Colonic mucosa (tissue), 4 donors: ENCODE data around the gene PRKCQ. TPM values are rescaled to one million over a fixed set of nuclear protein-coding genes. Genes with fewer than 3 reads are reported as not detected.

Experiments
- DNase-seq: peaks from one replicate; pipeline ENCODE4 v3.0.0-alpha.2; 2020
- H3K27ac ChIP-seq: fragments of 200-600 bp; one replicate; pipeline ENCODE4 v1.8.0; 2021
- H3K27me3 ChIP-seq: fragments of 200-600 bp; one replicate; pipeline ENCODE4 v1.8.0; 2021
- H3K36me3 ChIP-seq: fragments of 200-600 bp; one replicate; pipeline ENCODE4 v1.8.0; 2021
- H3K4me1 ChIP-seq: fragments of 200-600 bp; one replicate; pipeline ENCODE4 v1.8.0; 2021; ENCODE audit warnings: mild to moderate bottlenecking
- H3K4me3 ChIP-seq: fragments of 200-600 bp; one replicate; pipeline ENCODE4 v1.8.0; 2021
- H3K9ac ChIP-seq, 2 donors: one replicate each; pipeline ENCODE4 v1.7.0; 2013; ENCODE audit warnings: control low read depth in 2 of 2, low read depth in 2 of 2, low read length in 2 of 2
- H3K9me3 ChIP-seq: fragments of 200-600 bp; one replicate; pipeline ENCODE4 v1.8.0; 2021
- CTCF ChIP-seq: fragments of 200-600 bp; IDR thresholded peaks from one replicate; pipeline ENCODE4 v1.8.0; 2022; ENCODE audit warnings: antibody characterized with exemption, mild to moderate bottlenecking
- intact Hi-C: fragments of 100-400 bp; cut with DNase I; formaldehyde crosslinking; loops from one replicate; pipeline ENCODE4 v1.14.1; 2022
- total RNA-seq, 2 donors: library from RNA; stranded (reverse); fragmentation: NEBNext Ultra II Directional in 1 of 2; extraction: Animal tissue kit (Norgen Biotek cat#: 25700) in 1 of 2; gene quantifications; one replicate each; pipeline ENCODE4 v1.2.1, GENCODE V29; 2021
- donor health status: healthy.
- donor health status: DM: no; HTN: no; CAD: no.
- donor health status: DM: no; HTN: no; CAD: no.

Gene PRKCQ
- total RNA-seq, 2 donors from 2014 or later: 0.93 to 0.94 TPM

GRCh38 chr10:6595499-6595898 lies 15.4 kb upstream of the PRKCQ start:
- no peak for DNase-seq
- TF ChIP-seq CTCF: no peak
- Histone ChIP-seq H3K9ac (no peak overlapping the region), H3K4me3 (no peak overlapping the region), H3K27ac (no peak overlapping the region), H3K9me3 (no peaks in the 10 kb centered on the region), H3K36me3 (no peaks in the 10 kb centered on the region), H3K27me3 (no peaks in the 10 kb centered on the region), H3K4me1 (no peaks in the 10 kb centered on the region)
- intact Hi-C loops: no loop called here

- Histone ChIP-seq H3K4me3 (no peak overlapping the region), H3K9me3 (no peaks in the 10 kb centered on the region), H3K9ac (no peak overlapping the region), H3K36me3 (no peaks in the 10 kb centered on the region), H3K27ac (no peak overlapping the region), H3K27me3 (no peaks in the 10 kb centered on the region), H3K4me1 (no peaks in the 10 kb centered on the region)
- intact Hi-C loops: no loop called here
- TF ChIP-seq CTCF: no peak
- DNase-seq: no peak
These were observed 13.2 kb upstream of the PRKCQ start for GRCh38 chr10:6593241-6593671.

GRCh38 chr10:6592080-6592479 lies 12.0 kb upstream of the PRKCQ start:
- H3K4me1 ChIP-seq: no peaks in the 10 kb centered on the region
- H3K9ac ChIP-seq: no peak overlapping the region
- no peak overlapping the region for H3K4me3 ChIP-seq
- H3K36me3 ChIP-seq: no peaks in the 10 kb centered on the region
- no peaks in the 10 kb centered on the region for H3K27me3 ChIP-seq
- intact Hi-C loops: no loop called here
- no peak overlapping the region for H3K27ac ChIP-seq
- no peak for DNase-seq
- TF ChIP-seq CTCF: no peak
- H3K9me3 ChIP-seq: no peaks in the 10 kb centered on the region

GRCh38 chr10:6591668-6592067 lies 11.6 kb upstream of the PRKCQ start:
- no peak overlapping the region for H3K9ac ChIP-seq
- TF ChIP-seq CTCF: no peak
- H3K4me3 ChIP-seq: no peak overlapping the region
- intact Hi-C loops: no loop called here
- H3K9me3 ChIP-seq: no peaks in the 10 kb centered on the region
- no peaks in the 10 kb centered on the region for H3K36me3 ChIP-seq
- no peaks in the 10 kb centered on the region for H3K27me3 ChIP-seq
- H3K4me1 ChIP-seq: no peaks in the 10 kb centered on the region
- no peak for DNase-seq
- no peak overlapping the region for H3K27ac ChIP-seq

GRCh38 chr10:6590100-6590499 lies 10.0 kb upstream of the PRKCQ start:
- no peak for DNase-seq
- no peak for TF ChIP-seq CTCF
- intact Hi-C loops: no loop called here
- Histone ChIP-seq H3K9me3 (no peaks in the 10 kb centered on the region), H3K27ac (no peak overlapping the region), H3K4me1 (no peaks in the 10 kb centered on the region), H3K27me3 (no peaks in the 10 kb centered on the region), H3K4me3 (no peak overlapping the region), H3K9ac (no peak overlapping the region), H3K36me3 (no peaks in the 10 kb centered on the region)
